T-helper 2 cell (primary cell): Measurements from ENCODE around the gene PRKACG.

Source experiments
- DNase-seq, 5 experiments: peaks; one replicate each; pipeline versions ENCODE4 v3.0.0 to v3.0.0-alpha.2; 2012 to 2022

The PRKACG gene

DNA sequence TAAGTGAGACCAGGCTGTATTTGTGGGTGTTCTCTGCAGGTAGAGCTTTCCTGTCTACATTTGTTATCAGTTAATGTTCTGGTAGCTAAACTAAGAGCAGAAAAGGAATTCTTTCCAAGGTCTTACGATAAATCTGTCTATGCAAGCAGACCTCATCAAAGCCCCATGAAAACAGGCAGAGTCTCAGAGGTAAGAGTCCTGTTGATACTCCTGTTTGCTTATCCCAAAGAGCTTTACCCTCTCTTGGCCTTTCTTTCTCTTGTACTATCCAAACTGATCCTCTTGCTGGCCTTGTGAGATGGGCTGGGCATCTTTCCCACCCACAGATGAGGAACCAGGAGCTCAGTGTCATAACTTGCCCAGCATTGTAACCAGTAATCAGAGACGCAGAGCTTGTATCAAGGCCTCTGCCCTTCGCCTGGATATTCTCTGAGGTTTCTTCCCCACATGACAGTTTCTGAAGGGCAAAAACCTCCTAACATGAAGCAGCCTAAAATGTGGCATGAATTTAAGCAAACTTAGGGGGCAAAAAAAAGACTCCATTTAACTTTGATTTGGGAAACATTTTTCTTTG is 33.5 kb downstream of the PRKACG start:
- no peak for DNase-seq

DNA sequence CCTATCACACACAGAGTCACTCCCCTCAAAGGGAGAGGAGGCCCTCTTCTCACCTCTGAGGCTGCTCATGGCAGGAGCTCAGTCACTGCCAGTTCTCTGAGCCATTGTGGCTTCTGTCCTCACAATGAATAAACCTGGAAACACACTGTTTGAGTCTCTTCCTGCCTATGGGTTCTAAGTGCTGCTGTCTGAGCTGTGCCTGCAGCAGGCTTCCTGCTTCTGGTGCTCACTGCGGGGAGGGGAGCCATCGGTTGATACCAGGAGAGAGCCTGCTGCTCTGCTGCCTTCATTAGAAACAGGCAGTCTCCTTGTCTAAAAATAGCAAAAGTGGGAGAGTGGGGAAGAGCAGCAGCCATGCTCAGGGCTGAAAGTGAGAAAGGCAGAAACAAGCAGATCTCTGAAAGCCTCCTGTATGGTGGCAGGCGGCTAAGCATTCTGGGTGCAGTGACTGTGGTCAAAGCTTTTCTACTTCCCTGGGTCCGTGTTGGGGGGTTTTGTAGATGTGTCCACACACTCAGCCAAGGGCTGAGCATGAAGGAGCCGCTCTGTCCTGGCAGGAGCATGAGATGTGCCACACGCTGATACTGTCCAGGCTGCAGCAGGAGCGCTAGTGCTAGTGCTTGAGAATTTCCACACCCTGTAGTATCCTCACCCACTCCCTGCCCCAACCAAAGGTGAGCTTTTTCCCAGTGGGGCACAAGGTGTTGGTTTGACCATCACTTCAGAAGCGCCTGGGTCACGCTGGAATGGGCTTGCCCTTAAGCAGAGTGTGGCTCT is 34.2 kb downstream of the PRKACG start:
- peak in 1 of 5 experiments; percentile 83 for DNase-seq

DNA sequence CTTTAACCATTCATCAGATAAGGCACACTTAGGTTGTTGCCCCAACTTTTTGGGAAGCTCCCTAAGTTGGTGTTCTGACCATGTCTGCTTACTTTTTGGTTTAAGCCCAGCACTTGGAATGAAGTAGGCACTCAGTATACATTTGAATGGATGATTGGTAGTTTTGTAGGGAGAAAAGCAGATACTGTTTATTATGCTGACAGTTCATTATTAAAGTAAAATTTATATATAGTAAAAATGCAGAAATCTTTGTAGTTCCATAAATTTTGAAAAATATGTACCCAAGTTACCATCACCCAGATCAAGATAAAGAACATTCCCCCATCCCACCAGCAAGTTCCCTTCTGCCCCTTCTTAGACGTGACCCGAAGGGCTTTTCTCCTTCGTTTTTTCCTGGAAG is 35.4 kb downstream of the PRKACG start:
- no peak for DNase-seq

DNA sequence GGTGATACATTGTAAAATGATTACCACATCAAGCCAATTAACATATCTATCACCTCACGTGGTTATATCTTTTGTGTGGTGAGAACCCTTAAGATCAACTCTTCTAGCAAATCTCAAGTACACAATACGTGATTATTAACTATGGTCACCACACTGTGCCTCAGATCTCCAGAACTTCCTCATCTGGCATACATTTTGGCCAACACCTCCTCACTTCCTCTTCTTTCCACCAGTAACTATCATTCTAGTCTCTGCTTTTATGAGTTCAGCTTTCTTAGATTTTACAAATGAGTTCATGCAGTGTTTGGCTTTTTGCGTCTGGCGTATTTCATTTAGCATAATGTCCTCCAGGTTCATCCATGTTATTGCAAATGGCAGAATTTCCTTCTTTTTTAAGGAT is 35.8 kb downstream of the PRKACG start:
- DNase-seq: no peak

DNA sequence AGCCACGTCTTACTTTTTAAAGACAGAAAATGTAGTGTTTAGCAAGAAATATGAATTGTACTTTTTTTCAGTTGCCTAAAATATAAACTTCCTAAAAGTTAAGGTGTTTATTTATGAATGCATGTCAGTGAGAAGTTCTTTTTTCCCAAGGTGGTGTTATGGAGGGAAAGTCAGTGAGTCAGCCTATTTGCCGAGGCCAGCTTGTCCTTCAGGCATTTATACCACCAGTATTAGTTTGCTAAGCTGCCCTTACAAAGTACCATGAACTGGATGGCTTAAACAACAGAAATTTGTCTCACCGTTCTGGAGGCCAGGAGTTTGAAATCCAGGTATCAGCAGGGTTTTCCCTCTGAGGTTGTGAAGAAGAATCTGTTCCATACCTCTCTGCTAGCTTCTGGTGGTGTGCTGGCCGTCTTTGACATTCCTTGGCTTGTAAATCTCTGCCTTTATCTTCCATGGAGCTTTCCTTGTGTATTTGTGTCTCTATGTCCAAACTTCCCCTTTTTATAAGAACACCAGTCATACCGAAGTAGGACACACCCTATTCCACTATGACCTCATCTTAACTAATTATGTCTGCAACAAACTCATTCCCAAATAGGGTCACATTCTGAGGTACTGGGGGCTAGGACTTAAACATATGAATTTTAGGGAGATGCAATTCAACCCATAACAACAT is 38.4 kb downstream of the PRKACG start:
- no peak for DNase-seq

DNA sequence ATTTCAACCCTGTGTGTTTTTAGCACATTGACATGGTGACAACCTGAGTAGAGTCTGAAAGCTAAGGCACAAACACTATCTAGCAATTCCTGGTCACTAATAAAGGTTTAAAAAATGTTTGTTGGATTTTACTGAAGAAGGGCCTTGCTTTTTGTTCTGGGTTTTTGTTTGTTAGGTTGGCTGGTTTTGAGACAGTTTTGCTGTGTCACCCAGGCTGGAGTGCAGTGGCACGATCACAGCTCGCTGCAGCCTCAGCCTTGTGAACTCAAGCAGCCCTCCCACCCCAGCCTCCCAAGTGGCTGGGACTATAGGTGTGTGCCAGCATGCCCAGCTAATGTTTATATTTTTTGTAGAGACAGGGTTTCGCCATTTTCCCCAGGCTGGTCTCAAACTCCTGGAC is 39.0 kb downstream of the PRKACG start:
- DNase-seq: no peak

DNA sequence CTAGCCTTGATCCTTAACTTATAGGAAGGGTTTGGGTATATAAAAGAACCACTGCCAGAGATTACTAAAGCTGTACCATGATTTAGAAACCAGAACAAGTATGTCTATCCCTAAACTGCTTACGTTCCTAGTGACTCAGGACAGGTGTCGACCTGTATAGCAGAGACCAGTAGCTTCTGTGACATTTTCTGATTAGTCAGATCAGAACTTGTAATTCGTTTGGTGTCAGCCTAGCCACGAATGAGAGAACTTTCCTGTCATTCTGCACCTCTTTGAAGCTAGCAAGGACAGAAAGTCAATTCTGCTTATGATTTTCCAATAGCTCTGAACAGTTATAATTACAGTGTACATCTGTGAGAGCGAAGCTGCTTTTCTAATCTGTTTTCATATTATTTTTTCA is 39.5 kb downstream of the PRKACG start:
- peak in 1 of 5 experiments; percentile 94 for DNase-seq

DNA sequence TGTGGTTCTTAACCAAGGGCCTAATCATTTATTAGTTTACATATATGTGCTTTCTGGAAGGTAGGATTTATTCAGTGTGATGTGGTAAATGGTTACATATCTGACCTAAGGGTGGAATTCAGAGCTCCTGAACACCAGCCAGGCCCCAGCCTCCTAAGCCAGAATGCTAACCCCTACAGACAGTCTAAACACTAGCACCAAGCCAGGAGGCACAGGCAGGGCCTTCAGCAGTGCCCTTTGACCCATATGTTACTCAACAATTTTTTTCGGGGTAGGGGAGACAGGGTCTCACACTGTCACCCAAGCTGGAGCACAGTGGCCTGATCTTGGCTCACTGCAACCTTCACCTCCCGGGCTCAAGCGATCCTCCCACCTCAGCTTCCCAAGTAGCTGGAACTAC is 40.3 kb downstream of the PRKACG start:
- no peak for DNase-seq

DNA sequence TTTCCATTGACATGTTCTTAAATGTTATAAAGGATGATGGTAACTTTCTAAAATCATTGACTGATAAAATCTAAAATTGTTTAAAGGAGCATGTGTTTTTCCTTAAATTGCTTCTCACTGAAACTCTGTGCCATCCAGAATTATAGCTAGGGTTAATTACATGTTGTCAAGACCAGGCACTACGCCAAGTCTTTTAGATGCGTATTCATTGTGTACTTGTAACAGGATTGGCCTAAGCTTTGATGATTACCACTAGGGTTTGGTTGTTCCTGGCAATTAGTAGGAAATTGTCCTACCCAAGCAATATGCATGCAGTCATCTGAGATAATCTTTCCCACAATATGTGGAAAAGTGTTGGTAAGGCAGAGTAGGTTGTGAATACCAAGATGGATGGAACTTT is 43.8 kb downstream of the PRKACG start:
- DNase-seq: no peak

DNA sequence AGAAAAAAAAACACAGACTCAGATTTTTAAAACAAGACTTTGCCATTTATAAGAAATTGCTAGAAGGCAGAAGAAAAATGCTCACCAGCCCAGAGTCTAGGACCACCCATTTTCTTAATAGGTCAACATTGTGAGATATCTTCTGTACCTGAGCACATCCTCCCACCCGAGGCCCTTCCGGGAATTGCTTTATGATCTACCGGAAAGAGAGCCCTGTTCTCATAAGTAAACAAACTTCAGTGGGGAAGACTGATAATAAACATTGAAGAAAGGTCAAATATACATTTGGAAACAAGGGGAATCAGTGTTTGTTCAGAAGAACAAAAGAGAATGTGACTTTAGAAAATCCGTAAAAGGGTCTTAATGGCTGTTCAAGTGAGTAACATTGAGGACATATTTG is 44.4 kb downstream of the PRKACG start:
- DNase-seq: no peak

DNA sequence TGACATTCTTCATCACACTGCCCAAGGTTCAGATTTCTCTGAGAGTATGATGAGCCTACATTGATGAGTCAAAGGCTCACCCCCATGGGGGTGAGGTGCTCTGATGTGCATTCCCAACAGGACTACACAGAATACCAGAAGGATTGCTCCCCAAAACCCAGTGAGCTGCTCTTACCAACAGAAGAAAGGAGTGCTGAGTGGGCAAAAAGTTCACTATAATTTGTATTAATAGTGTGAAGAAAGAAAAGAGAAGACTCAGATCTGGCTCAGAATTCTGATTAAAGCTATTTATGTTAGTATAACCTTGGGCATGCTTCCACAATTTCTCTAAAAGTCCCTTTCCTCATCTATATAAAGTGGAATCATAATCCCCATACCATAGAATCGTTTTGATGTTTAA is 46.1 kb downstream of the PRKACG start:
- no peak for DNase-seq

DNA sequence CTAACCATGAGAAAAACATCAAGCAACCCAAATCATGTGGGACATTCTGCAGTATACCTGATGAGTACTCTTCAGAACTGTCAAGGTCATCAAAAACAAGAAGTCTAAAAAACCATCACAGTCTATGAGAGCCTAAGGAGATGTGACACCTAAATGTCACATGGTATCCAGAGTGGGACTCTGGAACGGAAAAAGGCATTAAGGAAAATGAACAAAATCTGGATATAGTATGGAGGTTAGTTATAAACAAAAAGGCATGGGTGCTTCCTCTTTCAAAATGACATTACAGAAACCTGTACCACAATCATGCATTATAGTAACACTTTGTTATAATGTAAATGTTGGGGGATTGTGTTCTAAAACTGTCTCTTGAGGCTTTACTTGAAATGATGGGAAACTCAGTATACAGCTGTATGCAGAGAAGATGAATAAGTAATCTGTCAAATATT is 47.4 kb downstream of the PRKACG start:
- DNase-seq: no peak

DNA sequence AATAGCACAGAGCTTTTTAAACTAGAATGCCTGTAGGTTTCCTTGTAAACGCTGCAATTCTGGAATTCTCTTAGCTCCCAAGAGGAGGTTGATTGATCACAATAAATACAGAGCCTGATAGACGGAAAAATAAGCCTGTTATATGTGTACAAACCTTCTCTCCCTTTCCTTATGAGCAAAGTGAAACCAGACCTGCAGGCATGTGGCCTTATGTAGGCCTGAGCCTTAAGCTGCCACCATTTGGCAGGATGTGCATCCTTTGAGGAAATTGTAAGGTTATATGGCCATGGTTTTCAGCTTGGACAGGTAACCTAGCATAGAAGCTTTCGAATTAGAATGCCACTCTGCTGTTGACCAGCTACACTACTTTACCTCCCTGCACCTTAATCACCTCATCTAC is 49.1 kb downstream of the PRKACG start:
- DNase-seq: no peak

DNA sequence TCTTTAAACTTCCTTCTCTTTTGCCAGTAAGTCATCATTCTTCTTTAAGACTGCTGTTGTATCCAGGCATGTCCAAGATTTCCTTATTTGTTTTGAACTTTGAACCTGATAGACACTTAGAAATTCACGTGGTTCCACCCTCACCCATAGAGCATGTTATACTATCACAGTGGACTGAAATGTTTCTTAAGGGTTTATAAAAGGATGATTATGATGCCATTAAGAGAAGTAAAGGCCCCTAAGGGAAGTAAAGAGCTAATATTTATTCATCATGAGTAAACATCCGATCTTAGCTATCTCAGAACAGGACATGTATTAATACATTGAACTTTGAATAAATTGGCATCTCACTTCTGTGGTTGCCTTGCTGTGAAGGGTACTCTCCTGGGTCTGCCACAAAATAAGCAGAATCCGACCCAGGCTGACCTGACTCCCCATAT is 49.8 kb downstream of the PRKACG start:
- no peak for DNase-seq

DNA sequence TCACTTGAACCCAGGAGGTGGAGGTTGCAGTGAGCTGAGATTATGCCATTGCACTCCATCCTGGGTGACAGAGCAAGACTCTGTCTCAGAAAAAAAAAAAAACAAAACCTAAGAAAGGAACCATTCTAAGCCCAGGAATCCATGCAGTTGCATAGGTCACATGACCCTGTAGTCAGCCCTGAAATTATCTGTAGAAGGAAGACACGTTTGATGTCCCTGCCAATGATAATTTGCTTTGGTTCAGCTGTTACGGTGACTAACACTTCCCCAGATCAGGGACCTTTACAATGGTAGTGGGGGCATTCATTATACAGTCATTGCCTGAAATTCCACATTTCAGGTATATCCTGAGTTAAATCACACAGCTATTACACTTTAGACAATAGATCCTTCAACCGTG is 50.5 kb downstream of the PRKACG start:
- DNase-seq: no peak
